ENCODE data around the gene ZNF593OS.

ZNF593OS gene

DNA sequence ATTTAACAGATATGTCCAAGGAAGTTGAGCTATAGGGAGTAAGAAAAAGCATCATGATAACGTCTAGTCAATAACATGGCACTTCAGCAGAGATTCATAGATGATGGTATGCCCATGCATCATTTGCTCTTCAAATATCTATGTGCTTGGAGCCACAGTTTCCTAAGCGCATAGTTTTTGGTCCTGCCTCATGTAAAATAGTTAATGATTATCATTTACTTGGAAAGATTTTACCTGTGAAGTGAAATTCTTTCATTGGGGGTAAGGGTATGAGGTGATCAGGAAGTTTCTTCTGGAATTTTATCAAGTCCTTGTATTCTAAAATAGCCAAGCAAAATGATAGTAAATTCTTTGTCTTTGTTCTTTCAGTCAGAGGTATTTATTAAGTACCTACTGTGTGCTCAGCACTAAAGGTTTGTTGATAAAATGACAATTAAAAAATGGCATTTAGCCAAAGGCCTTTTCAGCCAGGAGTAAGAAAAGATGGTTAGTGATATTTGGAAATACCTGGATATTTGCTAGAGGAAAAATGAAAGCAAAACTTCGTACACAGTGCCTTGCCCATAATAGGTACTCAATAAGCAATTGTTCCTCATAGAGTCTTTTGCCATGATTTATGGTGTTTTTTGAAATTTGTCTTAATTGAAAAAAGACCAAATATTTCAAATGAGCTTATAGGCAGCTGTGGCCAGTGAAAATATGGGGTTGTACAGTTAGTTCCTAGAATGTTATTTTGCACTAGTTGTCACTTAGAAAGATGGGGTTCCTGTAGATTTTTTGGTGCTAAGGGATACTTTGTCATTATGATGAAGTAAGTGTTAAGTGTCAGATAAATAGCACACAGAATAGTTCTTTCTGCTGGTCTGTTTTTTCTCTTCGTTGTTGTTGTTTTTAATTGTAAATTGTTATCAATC lies 47.0 kb downstream of the ZNF593OS start:
- no peak for DNase-seq

DNA sequence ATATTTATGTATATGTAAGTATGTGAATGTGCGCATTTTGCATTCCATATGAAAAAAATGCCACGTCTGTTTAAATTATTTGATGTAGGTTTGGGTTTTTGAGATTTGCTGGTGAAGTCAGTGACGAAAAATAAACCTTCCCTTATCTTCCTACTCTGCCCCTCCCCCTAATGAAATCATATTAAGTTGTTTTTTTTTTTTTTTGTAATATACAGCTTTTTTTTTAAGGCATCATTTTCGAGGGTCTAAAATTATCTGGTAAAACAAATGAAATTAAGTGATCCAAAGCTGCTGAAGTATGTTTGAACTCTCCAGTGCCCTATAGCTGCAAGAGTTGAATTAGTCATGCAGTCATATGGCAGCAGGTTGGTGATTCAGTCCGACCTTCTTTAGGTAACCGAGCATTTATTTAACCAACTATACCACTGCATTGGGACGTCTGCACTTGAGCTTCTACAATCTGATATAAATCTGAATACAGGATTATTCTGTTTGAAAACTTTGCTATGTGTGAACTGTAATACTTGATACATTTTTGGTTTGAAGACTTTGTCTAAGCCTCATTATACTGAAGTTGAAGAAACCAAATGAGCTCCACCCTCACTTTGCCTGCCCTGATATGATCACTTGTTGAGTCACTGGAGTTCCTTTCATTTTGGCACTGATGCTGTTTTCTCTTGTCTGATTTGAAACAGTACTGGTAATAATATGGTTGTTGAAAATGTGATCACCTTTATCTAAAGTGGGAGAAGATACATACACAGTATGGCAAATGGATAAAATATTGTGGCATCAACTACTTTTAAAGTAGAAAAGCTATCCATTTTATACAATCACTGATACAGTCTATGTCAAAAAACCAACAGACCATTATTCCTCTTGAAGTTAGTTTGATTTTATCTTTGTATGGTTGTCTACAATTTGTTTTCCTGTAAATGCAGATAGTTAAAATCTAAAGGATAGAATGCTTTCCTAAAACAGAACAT lies 48.4 kb downstream of the ZNF593OS start:
- no peak for DNase-seq

DNA sequence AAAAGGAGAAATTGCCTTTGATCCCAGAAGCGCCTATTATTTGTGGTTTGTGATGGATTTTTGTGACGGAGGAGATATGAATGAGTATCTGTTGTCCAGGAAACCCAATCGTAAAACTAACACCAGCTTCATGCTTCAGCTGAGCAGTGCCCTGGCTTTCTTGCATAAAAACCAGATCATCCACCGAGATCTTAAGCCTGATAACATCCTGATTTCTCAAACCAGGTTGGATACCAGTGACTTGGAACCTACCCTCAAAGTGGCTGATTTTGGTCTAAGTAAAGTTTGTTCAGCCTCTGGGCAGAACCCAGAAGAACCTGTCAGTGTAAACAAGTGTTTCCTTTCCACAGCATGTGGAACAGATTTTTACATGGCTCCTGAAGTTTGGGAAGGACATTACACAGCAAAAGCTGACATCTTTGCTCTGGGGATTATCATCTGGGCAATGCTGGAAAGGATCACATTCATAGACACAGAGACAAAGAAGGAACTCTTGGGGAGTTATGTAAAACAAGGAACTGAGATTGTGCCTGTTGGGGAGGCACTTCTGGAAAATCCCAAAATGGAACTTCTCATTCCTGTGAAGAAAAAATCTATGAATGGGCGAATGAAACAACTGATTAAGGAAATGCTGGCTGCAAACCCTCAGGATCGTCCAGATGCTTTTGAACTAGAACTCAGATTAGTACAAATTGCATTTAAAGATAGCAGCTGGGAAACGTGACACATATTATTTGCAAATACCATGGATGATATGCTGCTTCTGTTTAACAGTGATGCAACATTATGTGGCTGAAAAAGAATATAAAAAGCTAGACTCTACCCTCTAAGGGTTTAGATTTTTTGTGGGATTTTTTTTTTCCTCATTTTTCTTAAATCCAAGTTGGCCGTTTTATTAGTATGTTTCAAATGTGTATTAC lies 49.5 kb downstream of the ZNF593OS start:
- no peak for DNase-seq

DNA sequence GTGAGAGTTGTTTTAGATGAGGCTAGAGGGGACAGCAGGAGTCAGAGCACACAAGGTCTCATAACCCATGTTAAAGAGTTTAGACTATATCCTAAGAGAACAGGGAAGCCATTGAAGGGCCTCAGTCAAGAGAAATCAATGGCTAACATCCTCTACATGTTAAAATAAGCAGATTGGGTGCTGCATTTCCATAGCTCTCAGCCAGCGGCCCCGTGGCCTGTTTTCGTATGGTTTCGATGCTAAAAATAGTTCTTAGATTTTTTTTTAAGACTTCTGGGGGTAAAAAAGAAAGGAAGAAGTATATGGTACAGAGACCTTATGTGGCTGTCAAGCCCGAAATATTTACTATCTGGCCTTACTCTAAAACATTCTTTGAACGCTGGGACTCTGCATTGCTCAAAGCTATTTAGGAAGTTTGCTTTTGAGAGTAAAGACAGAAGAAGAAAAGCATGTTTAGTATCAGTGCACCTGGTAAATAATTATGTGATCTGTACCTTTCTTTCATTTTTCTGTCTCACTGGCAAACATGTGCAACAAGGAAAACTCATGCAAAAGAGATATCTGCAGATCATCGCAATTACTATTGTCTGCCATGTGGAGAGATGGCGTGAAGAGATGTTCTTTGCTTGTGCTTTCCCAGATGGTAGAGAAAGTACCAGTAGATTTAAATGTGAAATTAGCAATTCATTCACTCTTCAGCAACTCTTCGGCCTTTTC lies 51.6 kb downstream of the ZNF593OS start:
- DNase-seq: no peak
